ENCODE data around the gene RAB6A.

Gene RAB6A

DNA sequence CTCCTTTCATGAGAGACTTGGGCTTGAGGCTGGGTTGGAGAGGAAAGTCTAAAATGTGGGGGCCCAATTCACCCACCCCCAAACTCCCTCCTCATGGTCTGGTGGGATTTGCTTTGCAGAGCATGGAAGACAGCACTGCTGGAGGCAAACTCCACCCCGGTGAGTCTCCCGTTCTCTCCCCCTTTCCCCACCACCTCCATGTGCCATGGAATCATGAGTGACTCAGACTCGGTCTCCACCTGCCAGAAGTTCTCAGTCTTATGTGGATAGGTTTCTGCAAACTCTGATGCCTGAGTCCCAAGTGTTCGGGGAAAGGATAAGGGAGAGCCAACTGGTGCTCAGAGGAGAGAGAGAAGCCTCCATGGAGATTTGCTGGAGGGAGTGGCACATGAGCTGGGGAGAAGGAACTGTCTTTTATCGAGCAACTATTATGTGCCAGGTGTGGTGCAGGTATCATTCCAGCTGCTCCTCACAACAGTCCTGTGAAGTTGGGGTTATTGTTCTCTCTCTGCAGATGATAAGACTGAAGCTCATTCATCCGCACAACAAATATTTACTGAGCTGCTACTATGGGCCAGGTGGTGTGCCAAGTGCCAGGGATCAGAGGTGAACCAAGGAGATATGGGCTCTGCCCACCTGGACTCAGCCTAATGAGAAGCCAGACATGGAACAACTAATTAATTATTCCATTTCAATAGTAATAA lies 107.9 kb downstream of the RAB6A start:
- H3K36me3 ChIP-seq (ENCODE audit: low read depth) = no peaks in the 10 kb centered on the region

DNA sequence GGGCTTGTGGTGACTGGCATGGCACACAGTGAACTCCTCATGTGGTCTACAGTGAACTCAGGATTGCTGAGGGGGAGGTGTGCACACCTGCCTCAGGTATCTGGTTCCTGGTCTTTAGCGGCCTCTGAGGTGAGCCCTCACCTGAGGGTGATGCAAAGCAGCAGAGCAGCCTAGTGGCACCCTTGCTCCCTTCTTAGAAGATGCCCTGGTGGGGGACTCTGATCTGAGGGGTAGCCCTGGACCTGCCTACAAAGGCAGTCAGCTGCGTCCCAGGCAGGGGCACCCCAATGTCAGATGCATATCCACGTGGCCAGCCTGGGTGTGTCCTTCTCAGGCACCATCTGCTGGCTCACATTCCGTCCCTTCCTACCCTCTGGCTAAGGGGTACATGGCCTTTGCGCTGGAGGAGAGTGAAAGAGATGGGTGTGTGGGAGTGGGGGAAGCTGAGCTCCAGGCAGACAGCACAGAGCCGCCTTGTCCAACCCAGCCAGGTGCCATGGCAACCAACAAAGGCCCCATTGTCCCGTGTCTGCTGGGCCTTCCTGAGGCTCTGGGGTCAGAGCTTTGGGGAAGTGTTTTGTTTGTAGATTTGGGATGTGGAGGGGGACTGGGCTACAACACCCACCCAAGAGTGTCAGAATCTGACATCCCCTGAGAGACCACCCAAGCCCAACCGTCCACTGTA lies 108.7 kb downstream of the RAB6A start:
- no peak overlapping the region for H3K27ac ChIP-seq (ENCODE audit: poor library complexity, severe bottlenecking)
- no peaks in the 10 kb centered on the region for H3K9me3 ChIP-seq (ENCODE audit: severe bottlenecking)
- DNase-seq (ENCODE audit: low spot score) (no peak), ATAC-seq (ENCODE audit: low read depth) (no peak)
- no peaks in the 10 kb centered on the region for H3K36me3 ChIP-seq (ENCODE audit: low read depth)
- no peak overlapping the region for H3K4me3 ChIP-seq (ENCODE audit: severe bottlenecking)
- H3K27me3 ChIP-seq (ENCODE audit: insufficient read depth, poor library complexity, severe bottlenecking) = no peaks in the 10 kb centered on the region
- no peak for TF ChIP-seq CTCF (IDR thresholded peaks at IDR 0.05; ENCODE audit: poor library complexity, severe bottlenecking)
- H3K4me1 ChIP-seq (ENCODE audit: insufficient read depth, poor library complexity, severe bottlenecking) = no peaks in the 10 kb centered on the region

More for the DNA sequence above, 107.9 kb downstream of the RAB6A start:
- ATAC-seq (ENCODE audit: low read depth) = no peak
- Histone ChIP-seq H3K4me3 (ENCODE audit: severe bottlenecking) (no peak overlapping the region), H3K27ac (ENCODE audit: poor library complexity, severe bottlenecking) (no peak overlapping the region), H3K4me1 (ENCODE audit: insufficient read depth, poor library complexity, severe bottlenecking) (no peaks in the 10 kb centered on the region), H3K9me3 (ENCODE audit: severe bottlenecking) (no peaks in the 10 kb centered on the region), H3K27me3 (ENCODE audit: insufficient read depth, poor library complexity, severe bottlenecking) (no peaks in the 10 kb centered on the region)
- no peak for DNase-seq (ENCODE audit: low spot score)
- no peak for TF ChIP-seq CTCF (IDR thresholded peaks at IDR 0.05; ENCODE audit: poor library complexity, severe bottlenecking)

DNA sequence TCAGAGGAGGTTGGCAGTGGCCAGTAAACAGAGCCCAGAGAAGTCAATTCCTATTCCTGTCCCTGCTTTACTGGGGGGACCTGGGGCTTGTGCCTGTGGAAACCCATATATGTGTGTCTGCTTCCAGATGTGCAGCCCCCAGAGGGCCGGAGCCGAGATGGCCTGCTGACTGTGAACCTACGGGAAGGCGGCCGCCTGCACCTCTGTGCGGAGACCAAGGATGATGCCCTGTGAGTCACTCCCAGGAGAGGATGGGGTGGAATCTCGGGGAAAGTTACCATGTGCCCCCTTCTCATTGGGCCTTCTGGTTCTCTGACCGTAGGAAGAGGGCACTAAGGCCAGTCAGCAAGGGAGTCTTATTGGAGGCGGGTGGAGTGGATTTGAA lies 109.2 kb downstream of the RAB6A start:
- Histone ChIP-seq H3K27me3 (ENCODE audit: insufficient read depth, poor library complexity, severe bottlenecking) (no peaks in the 10 kb centered on the region), H3K9me3 (ENCODE audit: severe bottlenecking) (no peaks in the 10 kb centered on the region), H3K27ac (ENCODE audit: poor library complexity, severe bottlenecking) (no peak overlapping the region), H3K36me3 (ENCODE audit: low read depth) (no peaks in the 10 kb centered on the region), H3K4me3 (ENCODE audit: severe bottlenecking) (no peak overlapping the region), H3K4me1 (ENCODE audit: insufficient read depth, poor library complexity, severe bottlenecking) (no peaks in the 10 kb centered on the region)
- ATAC-seq (ENCODE audit: low read depth) (no peak), DNase-seq (ENCODE audit: low spot score) (no peak)
- no peak for TF ChIP-seq CTCF (IDR thresholded peaks at IDR 0.05; ENCODE audit: poor library complexity, severe bottlenecking)

DNA sequence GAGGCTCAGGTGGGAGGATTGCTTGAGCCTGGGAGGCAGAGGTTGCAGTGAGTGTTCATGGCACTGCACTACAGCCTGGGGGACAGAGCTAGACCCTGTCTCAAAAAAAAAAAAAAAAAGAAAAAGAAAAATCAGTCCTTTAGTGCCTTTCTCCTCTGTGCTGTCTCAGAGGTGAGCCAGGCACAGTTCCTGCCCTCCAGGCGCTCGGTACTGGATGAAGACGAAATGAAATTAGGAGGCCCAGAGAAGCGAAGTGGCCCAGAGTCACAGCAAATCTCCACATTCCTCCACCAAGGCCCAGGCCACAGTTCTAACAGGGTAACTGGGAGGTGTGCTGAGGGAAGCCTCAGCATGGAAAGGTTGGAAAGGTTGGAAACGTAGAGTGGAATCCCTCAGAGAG lies 109.6 kb downstream of the RAB6A start:
- Histone ChIP-seq H3K27me3 (ENCODE audit: insufficient read depth, poor library complexity, severe bottlenecking) (no peaks in the 10 kb centered on the region), H3K4me1 (ENCODE audit: insufficient read depth, poor library complexity, severe bottlenecking) (no peaks in the 10 kb centered on the region)

More for the DNA sequence above, 109.6 kb downstream of the RAB6A start:
- no peak for DNase-seq (ENCODE audit: low spot score)
- Histone ChIP-seq H3K9me3 (ENCODE audit: severe bottlenecking) (no peaks in the 10 kb centered on the region), H3K4me3 (ENCODE audit: severe bottlenecking) (no peak overlapping the region), H3K27ac (ENCODE audit: poor library complexity, severe bottlenecking) (no peak overlapping the region), H3K36me3 (ENCODE audit: low read depth) (no peaks in the 10 kb centered on the region)
- no peak for ATAC-seq (ENCODE audit: low read depth)
- no peak for TF ChIP-seq CTCF (IDR thresholded peaks at IDR 0.05; ENCODE audit: poor library complexity, severe bottlenecking)
